HAP-1 (cell line): ENCODE results near the gene GM2A.
"Not testable (repeated sequence)": the region's sequence is repeated elsewhere in the genome, so short reads cannot be mapped to it uniquely, and the experiment has no call there.

ENCODE experiments used
- DNase-seq, 2 experiments: peaks; one replicate each; pipeline ENCODE4 v3.0.0-alpha.2; 2016 to 2020; ENCODE audit warnings: low spot score in 2 of 2
- H3K27me3 ChIP-seq: fragments of 250-450 bp; sonication (Bioruptor Pico); 2 replicates; pipeline ENCODE4 v1.5.1; 2020; ENCODE audit warnings: low read depth, mild to moderate bottlenecking, moderate library complexity
- H3K36me3 ChIP-seq: fragments of 250-450 bp; sonication (Bioruptor Pico); replicated peaks from 2 replicates; pipeline ENCODE4 v1.5.1; 2020; ENCODE audit warnings: mild to moderate bottlenecking
- H3K4me1 ChIP-seq: fragments of 250-450 bp; sonication (Bioruptor Pico); 2 replicates; pipeline ENCODE4 v1.5.1; 2020; ENCODE audit warnings: mild to moderate bottlenecking
- H3K4me3 ChIP-seq: fragments of 250-450 bp; sonication (Bioruptor Pico); 2 replicates; pipeline ENCODE4 v1.5.1; 2020; ENCODE audit warnings: mild to moderate bottlenecking, moderate library complexity
- H3K9me3 ChIP-seq: fragments of 250-450 bp; sonication (Bioruptor Pico); 2 replicates; pipeline ENCODE4 v1.5.1; 2020; ENCODE audit warnings: mild to moderate bottlenecking, moderate library complexity
- in situ Hi-C: fragments of 300-500 bp; cut with MboI; formaldehyde crosslinking; loops from 3 replicates; pipeline ENCODE4 v1.14.3; 2020; ENCODE audit warnings: low sequenced_read_pairs, inconsistent platforms, mixed read lengths

The GM2A gene

GRCh38 chr5:151295791-151296477 is 42.9 kb downstream of the GM2A start:
- no peak overlapping the region for H3K4me3 ChIP-seq
- no peaks in the 10 kb centered on the region for H3K4me1 ChIP-seq
- no peaks in the 10 kb centered on the region for H3K36me3 ChIP-seq
- no peak for DNase-seq
- H3K9me3 ChIP-seq: no peaks in the 10 kb centered on the region; the same call in 1 of the 2 replicates
- in situ Hi-C loops: no loop called here
- no peaks in the 10 kb centered on the region for H3K27me3 ChIP-seq

GRCh38 chr5:151296478-151296830 is 43.5 kb downstream of the GM2A start:
- Histone ChIP-seq H3K27me3 (no peaks in the 10 kb centered on the region), H3K9me3 (no peaks in the 10 kb centered on the region), H3K4me3 (no peak overlapping the region), H3K36me3 (no peaks in the 10 kb centered on the region), H3K4me1 (no peaks in the 10 kb centered on the region)
- in situ Hi-C loops: no loop called here
- DNase-seq: no peak

- H3K4me3 ChIP-seq: no peak overlapping the region
- H3K36me3 ChIP-seq: no peaks in the 10 kb centered on the region
- no peaks in the 10 kb centered on the region for H3K9me3 ChIP-seq
- in situ Hi-C loops: no loop called here
- H3K4me1 ChIP-seq: no peaks in the 10 kb centered on the region
- H3K27me3 ChIP-seq: peaks cover 3% of the 10 kb centered on the region
- DNase-seq: no peak
Observed at GRCh38 chr5:151296974-151297373, 44.0 kb downstream of the GM2A start.

- Histone ChIP-seq H3K4me3 (no peak overlapping the region), H3K36me3 (no peaks in the 10 kb centered on the region), H3K9me3 (no peaks in the 10 kb centered on the region), H3K4me1 (no peaks in the 10 kb centered on the region), H3K27me3 (peaks cover 4% of the 10 kb centered on the region)
- in situ Hi-C loops: no loop called here
- no peak for DNase-seq
Observed at GRCh38 chr5:151298063-151298855, 45.3 kb downstream of the GM2A start.

GRCh38 chr5:151303666-151304065 is 50.7 kb downstream of the GM2A start, which contains the start of gene SLC36A3:
Gene SLC36A3, minus strand, starts transcription at chr5:151303766. Its CDS starts 412 bp downstream, at chr5:151303354.
- Histone ChIP-seq H3K4me3 (no peak within 1 kb of the TSS), H3K4me1 (no peaks in the 10 kb centered on the region), H3K9me3 (no peaks in the 10 kb centered on the region), H3K27me3 (peaks cover 4% of the 10 kb centered on the region), H3K36me3 (no peaks in the 10 kb centered on the region)
- DNase-seq: no peak
- in situ Hi-C loops: no loop called here

- in situ Hi-C loops, H3K4me3 ChIP-seq, H3K9me3 ChIP-seq: not testable (repeated sequence)
Observed at GRCh38 chr5:151309266-151309665, 56.3 kb downstream of the GM2A start.

GRCh38 chr5:151309821-151310220 is 56.8 kb downstream of the GM2A start:
- H3K4me3 ChIP-seq, in situ Hi-C loops, H3K36me3 ChIP-seq, H3K4me1 ChIP-seq, DNase-seq, H3K9me3 ChIP-seq, H3K27me3 ChIP-seq: not testable (repeated sequence)

More at GRCh38 chr5:151309266-151309665, 56.3 kb downstream of the GM2A start:
- not testable (repeated sequence) for H3K4me1 ChIP-seq, H3K36me3 ChIP-seq, H3K27me3 ChIP-seq, DNase-seq

GRCh38 chr5:151310932-151311331 is 57.9 kb downstream of the GM2A start:
- in situ Hi-C loops: no loop called here

GRCh38 chr5:151312756-151313324 is 59.9 kb downstream of the GM2A start:
- Histone ChIP-seq H3K9me3 (no peaks in the 10 kb centered on the region; the same call in 1 of the 2 replicates), H3K4me1 (peaks cover 8% of the 10 kb centered on the region), H3K36me3 (no peaks in the 10 kb centered on the region), H3K4me3 (no peak overlapping the region), H3K27me3 (no peaks in the 10 kb centered on the region)
- no peak for DNase-seq
- in situ Hi-C loops: no loop called here

More at GRCh38 chr5:151310932-151311331, 57.9 kb downstream of the GM2A start:
- no peaks in the 10 kb centered on the region for H3K4me1 ChIP-seq
- H3K4me3 ChIP-seq: no peak overlapping the region
- H3K9me3 ChIP-seq: no peaks in the 10 kb centered on the region; the same call in 1 of the 2 replicates
- no peak for DNase-seq
- H3K27me3 ChIP-seq: no peaks in the 10 kb centered on the region
- H3K36me3 ChIP-seq: no peaks in the 10 kb centered on the region

GRCh38 chr5:151313357-151313756 is 60.4 kb downstream of the GM2A start:
- no peak for DNase-seq
- in situ Hi-C loops: no loop called here
- no peaks in the 10 kb centered on the region; the same call in 1 of the 2 replicates for H3K9me3 ChIP-seq
- H3K36me3 ChIP-seq: no peaks in the 10 kb centered on the region
- no peak overlapping the region for H3K4me3 ChIP-seq
- peaks cover 11% of the 10 kb centered on the region for H3K4me1 ChIP-seq
- no peaks in the 10 kb centered on the region for H3K27me3 ChIP-seq

GRCh38 chr5:151315998-151316597 is 63.1 kb downstream of the GM2A start:
- Histone ChIP-seq H3K9me3 (no peaks in the 10 kb centered on the region; the same call in 1 of the 2 replicates), H3K4me3 (no peak overlapping the region), H3K36me3 (no peaks in the 10 kb centered on the region), H3K27me3 (no peaks in the 10 kb centered on the region), H3K4me1 (peaks cover 11% of the 10 kb centered on the region)
- in situ Hi-C loops: no loop called here
- peak; percentile 72 to 88 for DNase-seq

GRCh38 chr5:151317871-151318270 is 64.9 kb downstream of the GM2A start:
- Histone ChIP-seq H3K36me3 (no peaks in the 10 kb centered on the region), H3K4me1 (peaks cover 11% of the 10 kb centered on the region), H3K9me3 (no peaks in the 10 kb centered on the region), H3K27me3 (no peaks in the 10 kb centered on the region), H3K4me3 (no peak overlapping the region)
- DNase-seq: peak in 1 of 2 experiments; percentile 78
- in situ Hi-C loops: no loop called here

GRCh38 chr5:151318850-151319732 is 66.1 kb downstream of the GM2A start:
- Histone ChIP-seq H3K4me3 (no peak overlapping the region), H3K4me1 (peaks cover 11% of the 10 kb centered on the region), H3K9me3 (no peaks in the 10 kb centered on the region), H3K36me3 (no peaks in the 10 kb centered on the region), H3K27me3 (no peaks in the 10 kb centered on the region)
- DNase-seq: no peak
- in situ Hi-C loops: no loop called here
